H9 (cell line): ENCODE measurements around the gene SREBF2. TPM values are rescaled to one million over a fixed set of nuclear protein-coding genes. Genes with fewer than 3 reads are reported as not detected.

Experiments used
- DNase-seq: peaks from one replicate; pipeline ENCODE4 v3.0.0-alpha.2; 2017
- H2AFZ ChIP-seq: one replicate; pipeline ENCODE4 v1.6.1; 2013; ENCODE audit warnings: mild to moderate bottlenecking, low read length, control low read depth, moderate library complexity
- H2AK5ac ChIP-seq: 2 replicates; pipeline ENCODE4 v1.6.1; 2013; ENCODE audit warnings: low read length, control low read depth, mixed read lengths; ENCODE audit not compliant: insufficient read length
- H2BK120ac ChIP-seq: one replicate; pipeline ENCODE4 v1.6.1; 2013; ENCODE audit warnings: low read depth, mild to moderate bottlenecking, low read length, control low read depth, inconsistent platforms; ENCODE audit not compliant: poor library complexity, severe bottlenecking
- H2BK12ac ChIP-seq: 2 replicates; pipeline ENCODE4 v1.6.1; 2013; ENCODE audit warnings: low read length, control low read depth, mixed read lengths, low read depth; ENCODE audit not compliant: insufficient read length
- H2BK15ac ChIP-seq: 2 replicates; pipeline ENCODE4 v1.6.1; 2013; ENCODE audit warnings: low read depth, low read length, control low read depth
- H2BK20ac ChIP-seq: one replicate; pipeline ENCODE4 v1.6.1; 2013; ENCODE audit warnings: low read depth, mild to moderate bottlenecking, low read length, control low read depth, inconsistent platforms; ENCODE audit not compliant: poor library complexity, severe bottlenecking
- H2BK5ac ChIP-seq: 2 replicates; pipeline ENCODE4 v1.6.1; 2013; ENCODE audit warnings: low read length, control low read depth, mixed read lengths; ENCODE audit not compliant: insufficient read length
- H3K14ac ChIP-seq: 2 replicates; pipeline ENCODE4 v1.6.1; 2013; ENCODE audit warnings: low read length, control low read depth; ENCODE audit not compliant: insufficient read depth
- H3K18ac ChIP-seq: 2 replicates; pipeline ENCODE4 v1.6.1; 2013; ENCODE audit warnings: low read depth, mild to moderate bottlenecking, mixed read lengths, low read length, control low read depth; ENCODE audit not compliant: insufficient read length
- H3K23ac ChIP-seq: 2 replicates; pipeline ENCODE4 v1.6.1; 2013; ENCODE audit warnings: low read length, control low read depth, mixed read lengths, low read depth; ENCODE audit not compliant: insufficient read length
- H3K23me2 ChIP-seq: 2 replicates; pipeline ENCODE4 v1.6.1; 2013; ENCODE audit warnings: low read depth, mild to moderate bottlenecking, mixed read lengths, low read length, control low read depth; ENCODE audit not compliant: insufficient read length, poor library complexity, severe bottlenecking
- H3K27ac ChIP-seq: 2 replicates; pipeline ENCODE4 v1.5.1; 2013; ENCODE audit warnings: low read length, control low read depth, mixed read lengths, low read depth; ENCODE audit not compliant: insufficient read length
- H3K27me3 ChIP-seq: 2 replicates; pipeline ENCODE4 v1.6.1; 2013; ENCODE audit warnings: low read length, control low read depth, inconsistent platforms; ENCODE audit not compliant: insufficient read depth
- H3K4ac ChIP-seq: 2 replicates; pipeline ENCODE4 v1.6.1; 2013; ENCODE audit warnings: low read depth, mild to moderate bottlenecking, control low read depth, inconsistent platforms, low read length, moderate library complexity
- H3K4me1 ChIP-seq: 2 replicates; pipeline ENCODE4 v1.6.1; 2013; ENCODE audit warnings: low read length, control low read depth, inconsistent platforms; ENCODE audit not compliant: insufficient read depth
- H3K4me2 ChIP-seq: 2 replicates; pipeline ENCODE4 v1.6.1; 2013; ENCODE audit warnings: low read length, control low read depth, mixed read lengths; ENCODE audit not compliant: insufficient read length, insufficient read depth
- H3K56ac ChIP-seq: 2 replicates; pipeline ENCODE4 v1.6.1; 2013; ENCODE audit warnings: low read depth, mild to moderate bottlenecking, mixed read lengths, low read length, control low read depth; ENCODE audit not compliant: insufficient read length
- H3K79me1 ChIP-seq: 2 replicates; pipeline ENCODE4 v1.6.1; 2013; ENCODE audit warnings: low read depth, mild to moderate bottlenecking, moderate library complexity, low read length, control low read depth, inconsistent platforms; ENCODE audit not compliant: insufficient read depth, poor library complexity, severe bottlenecking
- H3K79me2 ChIP-seq: 2 replicates; pipeline ENCODE4 v1.6.1; 2013; ENCODE audit warnings: low read length, control low read depth, inconsistent platforms; ENCODE audit not compliant: insufficient read depth
- H3K9ac ChIP-seq: 2 replicates; pipeline ENCODE4 v1.6.1; 2013; ENCODE audit warnings: low read length, control low read depth, mixed read lengths; ENCODE audit not compliant: insufficient read length; ENCODE audit errors: extremely low read depth
- H3K9me3 ChIP-seq: one replicate; pipeline ENCODE4 v1.6.1; 2013; ENCODE audit warnings: low read depth, low read length, inconsistent platforms; ENCODE audit not compliant: control insufficient read depth
- H3T11ph ChIP-seq: one replicate; pipeline ENCODE4 v1.6.1; 2013; ENCODE audit warnings: mild to moderate bottlenecking, low read length, control low read depth, inconsistent platforms
- H4K20me1 ChIP-seq: one replicate; pipeline ENCODE4 v1.6.1; 2013; ENCODE audit not compliant: control insufficient read depth, insufficient read length, insufficient read depth
- H4K5ac ChIP-seq: 2 replicates; pipeline ENCODE4 v1.6.1; 2013; ENCODE audit warnings: low read depth, mild to moderate bottlenecking, mixed read lengths, low read length, control low read depth; ENCODE audit not compliant: insufficient read length
- H4K8ac ChIP-seq: replicated peaks from 2 replicates; pipeline ENCODE4 v1.6.1; 2013; ENCODE audit warnings: low read length, control low read depth, mixed read lengths, low read depth; ENCODE audit not compliant: insufficient read length
- H4K91ac ChIP-seq: 2 replicates; pipeline ENCODE4 v1.6.1; 2013; ENCODE audit warnings: low read depth, mild to moderate bottlenecking, moderate library complexity, mixed read lengths, low read length, control low read depth; ENCODE audit not compliant: insufficient read length
- H3K27ac Mint-ChIP-seq, 3 experiments: 2 replicates in 2 of 3; 3 replicates in 1 of 3; pipeline ENCODE4 v1.8.0; 2020 to 2021; ENCODE audit warnings: mixed read lengths in 3 of 3, mild to moderate bottlenecking in 1 of 3, moderate library complexity in 1 of 3
- H3K27me3 Mint-ChIP-seq: 2 replicates; pipeline ENCODE4 v1.8.0; 2021; ENCODE audit warnings: low read depth, mild to moderate bottlenecking, moderate library complexity, mixed read lengths
- H3K36me3 Mint-ChIP-seq, 3 experiments: 2 replicates in 2 of 3; 3 replicates in 1 of 3; pipeline ENCODE4 v1.8.0; 2020 to 2021; ENCODE audit warnings: low read depth in 3 of 3, mixed read lengths in 3 of 3; ENCODE audit not compliant: insufficient read depth in 1 of 3
- H3K4me1 Mint-ChIP-seq, 2 experiments: 2 replicates each; pipeline ENCODE4 v1.8.0; 2020; ENCODE audit warnings: mixed read lengths in 2 of 2
- H3K4me3 Mint-ChIP-seq, 2 experiments: 2 replicates in 1 of 2; 3 replicates in 1 of 2; pipeline ENCODE4 v1.8.0; 2020 to 2021; ENCODE audit warnings: mild to moderate bottlenecking in 2 of 2, mixed read lengths in 2 of 2, moderate library complexity in 1 of 2
- H3K9me3 Mint-ChIP-seq, 2 experiments: 2 replicates in 1 of 2; 3 replicates in 1 of 2; pipeline ENCODE4 v1.8.0; 2020; ENCODE audit warnings: mild to moderate bottlenecking in 2 of 2, mixed read lengths in 2 of 2, moderate library complexity in 1 of 2
- CTCF ChIP-seq: fragments of 200-600 bp; sonication (generic); conservative IDR thresholded peaks from 3 replicates; pipeline ENCODE4 v1.8.0; 2021; ENCODE audit warnings: antibody characterized with exemption, mild to moderate bottlenecking
- WGBS: extraction: QIAGEN DNeasy Blood & Tissue Kit; methylation state at CpG from one replicate; pipeline ENCODE4 v1.1.7; 2013; ENCODE audit warnings: missing lambda C conversion rate, low lambda C conversion rate, mixed read lengths; ENCODE audit not compliant: insufficient read length; ENCODE audit errors: extremely low coverage; 5-methylcytosine and 5-hydroxymethylcytosine counted together
- total RNA-seq: library from RNA; stranded (reverse); gene quantifications from 2 replicates; pipeline ENCODE4 v1.2.1, GENCODE V29; 2021

SREBF2 gene
- total RNA-seq, 1 experiment from 2014 or later, result 146 TPM

GRCh38 chr22:41920271-41920976 lies 87.5 kb downstream of the SREBF2 start:
- Histone ChIP-seq H2BK20ac (no peak overlapping the region), H3K9me3 (no peaks in the 10 kb centered on the region), H3T11ph (no peak overlapping the region), H4K91ac (no peak overlapping the region), H3K79me2 (no peaks in the 10 kb centered on the region), H3K4me1 (no peaks in the 10 kb centered on the region; the same call in 1 of the 2 replicates), H2BK15ac (no peak overlapping the region), H3K79me1 (no peaks in the 10 kb centered on the region), H3K56ac (no peak overlapping the region), H3K9ac (no peak overlapping the region), H3K4me2 (peak overlapping the region; percentile 18), H4K20me1 (peaks cover 2% of the 10 kb centered on the region), H2AK5ac (no peak overlapping the region), H3K18ac (no peak overlapping the region), H4K8ac (no peak overlapping the region), H3K14ac (no peak overlapping the region), H2BK120ac (no peak overlapping the region), H2AFZ (no peak overlapping the region), H3K23ac (no peak overlapping the region), H3K27me3 (peaks cover 29% of the 10 kb centered on the region), H2BK12ac (no peak overlapping the region), H4K5ac (no peak overlapping the region), H3K23me2 (peaks cover 7% of the 10 kb centered on the region), H2BK5ac (no peak overlapping the region), H3K27ac (no peak overlapping the region), H3K4ac (no peak overlapping the region)
- peaks cover 87% of the 10 kb centered on the region for H3K27me3 Mint-ChIP-seq
- peaks cover 10 to 22% of the 10 kb centered on the region in 2 experiments for H3K4me1 Mint-ChIP-seq
- TF ChIP-seq CTCF, result no peak
- DNase-seq, result no peak
- H3K9me3 Mint-ChIP-seq, result no peaks in the 10 kb centered on the region
- no peak overlapping the region for H3K27ac Mint-ChIP-seq
- peaks cover 0 to 4% (median 3%) of the 10 kb centered on the region in 3 experiments; a peak in 4 of 7 replicates for H3K36me3 Mint-ChIP-seq
- peak overlapping the region; percentile 50 to 76 for H3K4me3 Mint-ChIP-seq
- no CpG with 5 or more reads among the region's 21 CpGs for WGBS
